ENCODE results near the gene NHSL1.

NHSL1 gene

GRCh38 chr6:138493413-138493812, 5.9 kb downstream of the NHSL1 start:
- no peak for DNase-seq (ENCODE audit: low read depth)

- DNase-seq (ENCODE audit: low read depth): no peak
Measured at GRCh38 chr6:138492871-138493270, 6.4 kb downstream of the NHSL1 start.

- no peak for DNase-seq (ENCODE audit: low read depth)
Measured at GRCh38 chr6:138492113-138492512, 7.2 kb downstream of the NHSL1 start.

GRCh38 chr6:138491017-138491416, 8.3 kb downstream of the NHSL1 start:
- DNase-seq (ENCODE audit: low read depth): no peak

GRCh38 chr6:138489846-138490245, 9.4 kb downstream of the NHSL1 start:
- DNase-seq (ENCODE audit: low read depth): no peak

GRCh38 chr6:138487102-138487604, 12.1 kb downstream of the NHSL1 start:
- DNase-seq (ENCODE audit: low read depth): no peak

GRCh38 chr6:138486249-138487101, 12.8 kb downstream of the NHSL1 start:
- DNase-seq (ENCODE audit: low read depth): no peak

GRCh38 chr6:138485586-138486248, 13.6 kb downstream of the NHSL1 start:
- DNase-seq (ENCODE audit: low read depth): no peak

GRCh38 chr6:138485005-138485545, 14.2 kb downstream of the NHSL1 start:
- DNase-seq (ENCODE audit: low read depth): no peak

GRCh38 chr6:138484018-138484731, 15.1 kb downstream of the NHSL1 start:
- DNase-seq (ENCODE audit: low read depth): no peak

GRCh38 chr6:138482816-138483215, 16.5 kb downstream of the NHSL1 start:
- no peak for DNase-seq (ENCODE audit: low read depth)

GRCh38 chr6:138480279-138480949, 18.9 kb downstream of the NHSL1 start:
- DNase-seq (ENCODE audit: low read depth): no peak

- DNase-seq (ENCODE audit: low read depth): no peak
Measured at GRCh38 chr6:138477913-138478539, 21.3 kb downstream of the NHSL1 start.

- no peak for DNase-seq (ENCODE audit: low read depth)
Measured at GRCh38 chr6:138476116-138476515, 23.2 kb downstream of the NHSL1 start.

GRCh38 chr6:138473144-138473543, 26.1 kb downstream of the NHSL1 start:
- DNase-seq (ENCODE audit: low read depth): no peak

- no peak for DNase-seq (ENCODE audit: low read depth)
Measured at GRCh38 chr6:138468320-138469015, 30.8 kb downstream of the NHSL1 start.

- no peak for DNase-seq (ENCODE audit: low read depth)
Measured at GRCh38 chr6:138467901-138468300, 31.4 kb downstream of the NHSL1 start.

- DNase-seq (ENCODE audit: low read depth): no peak
Measured at GRCh38 chr6:138465007-138465645, 34.2 kb downstream of the NHSL1 start.

- no peak for DNase-seq (ENCODE audit: low read depth)
Measured at GRCh38 chr6:138464085-138464484, 35.2 kb downstream of the NHSL1 start.

- no peak for DNase-seq (ENCODE audit: low read depth)
Measured at GRCh38 chr6:138461647-138462046, 37.6 kb downstream of the NHSL1 start.
